ENCODE measurements around the gene EYA3. TPM values are rescaled to one million over a fixed set of nuclear protein-coding genes. Genes with fewer than 3 reads are reported as not detected.
A peak's percentile ranks its signal among the peaks of the same experiment; 100 is the strongest.

The EYA3 gene, protein sequence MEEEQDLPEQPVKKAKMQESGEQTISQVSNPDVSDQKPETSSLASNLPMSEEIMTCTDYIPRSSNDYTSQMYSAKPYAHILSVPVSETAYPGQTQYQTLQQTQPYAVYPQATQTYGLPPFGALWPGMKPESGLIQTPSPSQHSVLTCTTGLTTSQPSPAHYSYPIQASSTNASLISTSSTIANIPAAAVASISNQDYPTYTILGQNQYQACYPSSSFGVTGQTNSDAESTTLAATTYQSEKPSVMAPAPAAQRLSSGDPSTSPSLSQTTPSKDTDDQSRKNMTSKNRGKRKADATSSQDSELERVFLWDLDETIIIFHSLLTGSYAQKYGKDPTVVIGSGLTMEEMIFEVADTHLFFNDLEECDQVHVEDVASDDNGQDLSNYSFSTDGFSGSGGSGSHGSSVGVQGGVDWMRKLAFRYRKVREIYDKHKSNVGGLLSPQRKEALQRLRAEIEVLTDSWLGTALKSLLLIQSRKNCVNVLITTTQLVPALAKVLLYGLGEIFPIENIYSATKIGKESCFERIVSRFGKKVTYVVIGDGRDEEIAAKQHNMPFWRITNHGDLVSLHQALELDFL
- polyA plus RNA-seq (ENCODE audit: insufficient read length in 12 of 12), result 10 to 100 TPM in 11 of 12 donors, not detected in 1; 17.7 to 24.6 (median 20.6) TPM
- long read RNA-seq, donor 1, result 0 reads
- long read RNA-seq, donor 2, result 0 reads
- long read RNA-seq, donor 3, full-length matches to known transcripts, result 1 of 1 reads
- long read RNA-seq, donor 3, partial matches to known transcripts, result 0 of 1 reads
- long read RNA-seq, donor 3, other reads (novel, unspliced or antisense), result 0 of 1 reads
- long read RNA-seq, donor 4, result 0 reads
- long read RNA-seq, donor 5, full-length matches to known transcripts, result 2 of 2 reads
- long read RNA-seq, donor 5, partial matches to known transcripts, result 0 of 2 reads
- long read RNA-seq, donor 5, other reads (novel, unspliced or antisense), result 0 of 2 reads
- long read RNA-seq, donor 6, full-length matches to known transcripts, result 2 of 2 reads
- long read RNA-seq, donor 6, partial matches to known transcripts, result 0 of 2 reads
- long read RNA-seq, donor 6, other reads (novel, unspliced or antisense), result 0 of 2 reads
- long read RNA-seq, donor 7, result 0 reads
- long read RNA-seq, donor 8, full-length matches to known transcripts, result 2 of 2 reads
- long read RNA-seq, donor 8, partial matches to known transcripts, result 0 of 2 reads
- long read RNA-seq, donor 8, other reads (novel, unspliced or antisense), result 0 of 2 reads
- long read RNA-seq, donor 9, full-length matches to known transcripts, result 3 of 3 reads
- long read RNA-seq, donor 9, partial matches to known transcripts, result 0 of 3 reads
- long read RNA-seq, donor 9, other reads (novel, unspliced or antisense), result 0 of 3 reads
- long read RNA-seq, donor 10, full-length matches to known transcripts, result 1 of 1 reads
- long read RNA-seq, donor 10, partial matches to known transcripts, result 0 of 1 reads
- long read RNA-seq, donor 10, other reads (novel, unspliced or antisense), result 0 of 1 reads
- long read RNA-seq, donor 11, full-length matches to known transcripts, result 4 of 11 reads
- long read RNA-seq, donor 11, partial matches to known transcripts, result 7 of 11 reads
- long read RNA-seq, donor 11, other reads (novel, unspliced or antisense), result 0 of 11 reads

DNA sequence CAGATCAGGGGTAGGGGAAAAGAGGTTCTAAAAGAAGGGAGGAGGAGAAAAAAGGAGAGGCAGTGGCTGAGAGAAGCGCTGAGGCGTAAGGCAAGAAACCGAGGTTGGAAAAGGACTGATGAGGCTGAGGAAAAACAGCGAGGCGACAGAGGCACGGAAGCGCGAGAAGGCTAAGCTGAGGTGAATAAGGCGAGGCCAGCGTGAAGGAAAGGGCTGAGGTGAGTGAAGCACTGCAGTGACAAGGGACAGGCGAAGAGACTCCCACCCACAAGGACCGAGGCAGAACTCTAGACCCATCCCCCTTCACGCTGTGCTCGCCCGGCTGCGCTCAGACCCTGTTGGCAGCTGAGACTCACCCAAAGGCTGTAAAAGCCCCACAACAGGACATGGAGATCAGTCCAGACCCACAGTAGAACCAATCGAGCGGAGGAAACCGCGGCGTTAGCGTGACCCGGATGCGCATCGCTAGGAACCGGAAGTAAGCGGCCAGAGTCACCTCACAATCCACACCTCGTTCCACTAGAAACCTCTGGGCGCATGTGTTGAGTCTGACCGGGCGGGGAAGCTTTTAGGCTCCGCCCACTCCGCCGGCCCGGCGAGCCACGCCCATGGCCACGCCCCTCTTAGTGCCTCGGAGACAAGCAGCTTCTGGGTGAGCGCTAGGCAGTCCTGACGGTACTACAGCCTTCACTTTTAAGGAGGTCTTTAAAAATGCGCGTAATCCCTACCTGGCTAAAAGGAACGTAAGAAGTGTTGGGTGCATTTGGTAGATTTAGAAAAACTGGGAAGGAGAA is at the start of gene EYA3:
Gene EYA3, minus strand, starts transcription at position 443 of the 794 bp plus-strand sequence. CDS start 30,584 bp downstream, outside the sequence.
- DNase-seq, result peak; percentile 97

DNA sequence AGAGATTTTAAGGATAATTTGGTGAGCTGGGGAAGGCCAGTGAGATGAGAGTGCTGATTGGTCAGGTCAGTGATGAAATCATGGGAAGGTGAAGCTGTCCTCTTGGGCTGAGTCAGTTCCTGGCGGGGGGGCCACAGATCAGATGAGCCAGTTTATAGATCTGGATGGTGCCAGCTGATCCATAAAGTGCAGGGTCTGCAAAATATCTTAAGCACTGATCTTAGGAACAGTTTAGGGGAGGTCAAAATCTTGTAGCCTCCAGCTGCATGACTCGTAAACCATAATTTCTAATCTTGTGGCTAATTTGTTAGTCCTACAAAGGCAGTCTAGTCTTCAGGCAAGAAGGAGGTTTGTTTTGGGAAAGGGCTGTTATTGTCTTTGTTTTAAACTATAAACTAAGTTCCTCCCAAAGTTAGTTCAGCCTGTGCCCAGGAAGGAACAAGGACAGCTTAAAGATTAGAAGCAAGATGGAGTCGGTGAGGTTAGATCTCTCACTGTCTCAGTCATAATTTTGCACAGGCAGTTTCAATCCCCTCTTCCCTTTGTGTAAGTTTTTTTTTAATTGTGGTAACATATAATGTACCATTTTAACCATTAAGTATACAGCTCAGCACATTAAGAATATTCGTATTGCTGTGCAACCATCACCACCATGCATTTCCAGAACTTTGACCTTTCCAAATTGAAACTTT is 48.7 kb upstream of the EYA3 start:
- no peak for DNase-seq

DNA sequence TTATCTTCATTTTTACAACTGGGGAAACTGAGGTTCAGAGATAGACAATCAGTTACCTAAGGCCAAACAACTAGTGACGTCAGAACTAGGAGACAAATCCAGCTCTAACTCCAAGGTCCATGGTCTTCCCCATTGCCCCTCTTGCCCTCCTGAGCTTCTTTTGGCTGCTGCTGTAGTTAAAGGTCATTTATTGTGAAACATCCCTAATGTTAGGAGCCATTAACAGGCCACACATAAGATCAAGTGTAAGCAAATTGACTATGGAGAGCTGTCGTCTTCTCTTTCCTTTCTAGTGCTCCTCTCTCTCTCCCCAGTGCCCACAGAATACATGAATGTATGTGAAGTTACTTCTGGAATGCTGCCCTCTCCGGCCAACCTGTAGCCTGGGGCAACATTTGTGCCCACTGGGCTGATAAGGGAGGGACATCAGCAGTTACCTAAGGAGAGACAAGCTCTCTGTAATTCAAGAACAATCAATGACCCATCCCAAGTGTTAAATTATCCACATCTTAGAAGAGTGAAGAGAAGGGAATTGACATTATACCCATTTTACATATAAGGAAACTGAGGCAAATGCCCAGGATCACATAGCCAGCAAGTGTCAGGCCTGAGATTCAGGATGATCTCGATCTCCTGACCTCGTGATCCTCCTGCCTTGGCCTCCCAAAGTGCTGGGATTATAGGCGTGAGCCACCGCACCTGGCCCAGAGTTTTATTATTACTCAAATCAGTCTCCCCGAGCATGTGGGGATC is 47.9 kb upstream of the EYA3 start:
- DNase-seq, result no peak

DNA sequence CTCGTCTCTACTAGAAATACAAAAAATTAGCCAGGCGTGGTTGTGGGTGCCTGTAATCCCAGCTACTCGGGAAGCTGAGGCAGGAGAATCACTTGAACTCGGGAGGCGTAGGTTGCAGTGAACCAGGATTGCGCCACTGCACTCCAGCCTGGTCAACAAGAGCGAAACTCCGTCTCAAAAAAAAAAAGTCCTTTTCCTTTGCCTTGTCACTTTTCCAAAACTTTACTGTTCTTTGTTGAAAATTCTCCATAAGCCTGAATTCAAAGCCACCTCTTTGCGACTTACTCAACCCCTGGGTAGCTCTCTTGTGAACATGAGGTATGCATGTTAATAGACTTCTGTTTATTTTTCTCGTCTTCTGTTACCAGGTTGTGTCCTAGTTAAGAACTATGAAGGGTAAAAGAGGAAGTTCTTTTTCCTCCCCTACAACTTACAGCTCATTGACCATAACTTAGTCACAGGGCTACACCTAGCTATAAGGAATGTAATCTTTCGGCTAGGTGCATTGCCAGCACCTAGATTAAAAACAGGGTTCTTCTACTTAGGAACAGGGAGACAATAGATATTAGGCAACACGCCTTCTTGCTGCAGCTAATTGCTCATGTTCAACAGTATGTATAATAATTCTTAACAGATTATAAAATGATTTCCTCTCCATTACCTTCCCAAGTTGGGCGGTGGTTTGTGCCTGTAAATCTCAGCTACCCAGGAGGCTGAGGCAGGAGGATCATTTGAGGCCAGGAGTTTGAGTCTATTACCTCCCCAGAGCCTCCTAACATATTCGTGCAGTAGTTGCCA is 47.2 kb upstream of the EYA3 start:
- DNase-seq, result no peak

DNA sequence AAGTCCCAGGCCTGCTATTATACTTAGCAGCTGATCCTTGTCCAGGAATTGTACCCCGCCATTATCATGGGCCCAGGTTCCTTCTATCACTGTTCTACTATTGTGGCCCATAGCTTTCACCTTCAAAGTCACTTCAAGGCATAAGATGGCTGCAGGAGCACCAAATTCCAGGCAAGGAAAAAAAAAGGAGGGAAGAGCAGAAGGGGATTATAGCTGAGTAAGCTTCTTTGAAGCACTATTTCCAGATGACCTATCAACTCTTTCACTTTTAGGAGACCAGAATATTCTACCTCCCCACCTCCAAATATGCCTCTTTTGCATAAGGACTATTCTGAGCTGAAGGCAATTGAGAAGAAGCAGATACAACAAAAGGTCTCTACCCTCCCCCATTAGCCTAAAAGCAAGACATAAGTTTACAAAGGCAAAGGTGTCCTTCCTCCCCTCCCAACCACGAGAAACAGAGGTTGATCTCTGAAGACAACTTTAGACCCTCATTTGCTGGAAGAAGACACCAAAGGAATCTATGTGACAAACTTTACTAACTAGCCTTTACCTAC is 46.3 kb upstream of the EYA3 start:
- no peak for DNase-seq

DNA sequence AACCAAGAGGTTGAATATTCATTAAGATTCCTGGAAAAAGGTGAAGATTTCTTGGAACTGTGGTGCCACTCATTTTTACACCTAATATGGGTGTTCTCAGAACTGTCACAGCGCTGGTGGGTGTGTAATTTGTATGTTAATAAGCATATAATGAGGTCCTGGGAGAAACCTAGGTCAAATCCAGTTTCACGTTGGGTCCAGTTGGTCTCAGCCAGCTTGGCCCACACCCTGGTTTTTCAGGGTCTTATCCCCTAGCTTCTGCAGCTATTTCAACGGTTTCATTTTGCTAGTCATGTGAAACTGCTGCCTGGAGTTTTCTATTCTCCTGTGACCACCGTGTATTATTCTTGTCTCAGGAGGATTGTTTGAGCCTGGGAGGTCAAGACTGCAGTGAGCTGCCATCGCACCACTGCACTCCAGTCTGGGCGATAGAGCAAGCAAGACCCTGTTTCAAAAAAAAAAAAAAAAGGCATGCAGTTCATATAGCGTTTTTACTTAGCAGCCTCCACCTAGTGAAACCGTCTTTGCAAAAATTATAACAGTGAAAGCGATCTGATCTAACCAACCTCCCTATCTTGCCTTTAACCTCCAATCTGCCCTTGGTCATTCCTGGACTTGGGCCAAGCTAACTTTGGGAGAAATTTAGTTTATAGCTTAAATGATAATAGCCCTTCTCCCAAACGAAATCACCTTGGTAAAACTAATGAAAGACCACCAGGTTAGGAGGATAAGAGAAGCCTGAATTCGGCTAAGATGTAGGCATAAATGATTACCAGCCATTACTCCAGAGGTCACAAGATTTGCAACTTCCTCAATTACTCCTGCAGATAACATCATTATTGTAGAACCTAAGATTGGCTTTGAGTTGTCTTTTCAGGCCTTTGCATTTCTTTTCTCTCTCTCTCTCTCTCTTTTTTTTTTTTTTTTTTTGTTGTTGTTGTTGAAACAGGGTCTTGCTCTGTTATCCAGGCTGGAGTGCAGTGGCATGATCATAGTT is 44.1 kb upstream of the EYA3 start:
- DNase-seq, result no peak

DNA sequence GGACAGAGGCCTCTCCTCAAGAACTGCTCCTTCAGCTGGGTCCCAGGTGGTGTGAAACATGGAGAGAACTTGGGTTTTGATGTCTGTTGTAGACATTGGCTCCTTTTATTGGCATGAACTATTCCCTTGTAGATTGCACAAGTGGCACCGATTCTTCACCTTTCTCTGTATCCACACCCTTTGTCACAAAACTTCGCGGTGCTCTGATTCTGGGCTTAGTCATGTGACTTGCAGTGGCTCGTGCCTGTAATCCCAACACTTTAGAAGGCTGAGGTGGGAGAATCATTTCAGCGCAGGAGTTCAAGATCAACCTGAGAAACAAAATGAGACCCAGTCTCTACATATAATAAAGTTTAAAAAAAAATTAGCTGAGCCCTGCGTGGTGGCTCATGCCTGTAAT is 42.5 kb upstream of the EYA3 start:
- no peak for DNase-seq

DNA sequence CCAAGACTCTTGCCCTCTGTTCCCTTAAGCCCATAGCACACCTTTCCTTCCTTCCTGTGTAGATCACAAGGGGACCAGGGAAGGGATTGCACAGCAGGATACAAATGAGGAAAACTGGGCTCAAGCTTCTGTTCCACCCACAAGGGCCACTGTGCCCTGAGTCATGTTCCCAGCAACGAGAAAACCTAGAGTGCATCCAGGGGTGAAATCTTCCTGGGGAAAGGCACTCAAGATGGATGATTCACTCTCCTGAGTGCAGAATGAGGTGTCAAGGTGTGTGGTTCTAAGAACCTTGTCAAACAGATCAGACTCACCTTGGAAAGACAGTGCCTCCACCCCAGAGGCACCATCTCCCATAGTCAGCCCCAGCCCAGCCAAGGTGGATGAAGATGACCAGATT is 40.7 kb upstream of the EYA3 start:
- DNase-seq, result no peak

DNA sequence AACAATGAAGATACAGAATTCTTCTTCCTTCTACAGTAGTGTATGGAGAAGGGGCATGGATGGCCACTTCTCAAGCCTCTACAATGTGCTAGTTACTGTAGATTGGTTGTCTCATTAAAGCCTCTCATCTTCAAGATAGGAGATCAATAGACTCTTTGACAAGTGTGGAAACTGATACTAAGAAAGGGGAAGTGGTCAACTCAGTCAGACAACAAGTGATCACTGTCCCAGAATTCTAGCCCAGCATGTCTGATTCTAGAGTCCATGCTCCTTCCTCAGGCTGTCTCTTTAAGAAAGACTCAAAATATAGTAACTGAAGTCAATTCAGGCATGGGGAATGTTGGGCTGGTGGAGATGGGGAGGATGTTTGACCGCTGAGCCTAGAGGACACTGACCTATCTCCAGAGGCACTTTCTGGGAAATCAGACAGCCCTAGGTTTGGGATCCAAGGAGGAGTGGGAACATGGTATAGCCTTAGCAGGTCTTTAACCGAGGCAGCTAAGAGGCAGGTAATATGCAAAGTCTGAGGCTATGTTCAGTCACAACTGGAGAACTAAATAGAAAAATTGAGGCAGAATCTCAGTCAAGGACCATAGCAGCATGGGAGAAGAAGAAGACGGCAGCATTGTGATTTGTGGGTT is 39.3 kb upstream of the EYA3 start:
- no peak for DNase-seq

DNA sequence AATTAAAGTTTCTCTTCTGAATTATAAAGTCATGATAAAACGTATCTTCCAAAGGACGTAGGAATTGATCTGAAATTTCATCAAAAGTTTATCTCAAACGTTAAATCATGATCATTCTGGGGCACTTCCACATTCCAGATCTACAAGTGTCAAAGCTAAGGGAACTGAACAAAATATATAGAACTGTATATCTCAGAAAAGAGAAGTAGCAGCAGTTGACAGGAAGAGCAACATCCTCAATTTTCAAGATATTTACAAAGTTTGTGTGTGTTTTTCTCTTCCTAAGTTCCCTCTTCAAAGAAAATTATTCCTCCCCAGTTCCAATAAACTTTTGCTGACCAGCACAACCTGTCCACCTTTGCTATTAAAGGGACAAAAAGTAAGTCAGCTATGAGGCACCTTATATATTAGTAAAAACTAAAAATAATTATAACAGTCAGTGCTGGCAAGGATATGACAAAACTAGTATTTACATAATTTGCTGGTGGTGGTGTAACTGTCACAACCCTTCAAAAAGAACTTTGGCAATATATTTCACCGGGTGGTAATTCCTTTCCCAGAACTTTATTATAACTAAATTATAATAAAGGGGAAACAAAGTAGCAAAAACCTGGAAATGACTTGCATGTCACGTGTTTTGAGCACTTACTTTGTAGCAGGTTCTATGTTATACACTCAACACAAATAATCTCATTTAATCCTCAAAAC is 38.5 kb upstream of the EYA3 start:
- no peak for DNase-seq

DNA sequence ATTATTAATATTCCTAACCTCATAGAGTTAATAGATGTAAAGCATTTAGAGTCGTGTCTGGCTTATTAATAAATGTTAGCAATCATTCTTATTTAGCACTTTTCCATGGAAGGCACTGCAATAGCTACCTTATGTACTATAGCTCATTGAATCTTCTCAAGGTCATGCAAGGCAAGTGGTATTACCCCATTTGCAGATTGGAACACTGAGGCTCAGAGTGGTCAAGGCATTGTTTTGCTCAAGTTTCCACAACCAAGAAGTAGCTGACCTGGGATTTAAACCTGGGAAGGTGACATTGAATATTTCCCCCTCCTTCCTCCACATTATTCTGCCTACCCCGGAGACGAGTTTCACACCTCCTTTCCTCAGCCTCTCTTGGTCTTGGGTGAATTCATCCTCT is 37.8 kb upstream of the EYA3 start:
- no peak for DNase-seq

DNA sequence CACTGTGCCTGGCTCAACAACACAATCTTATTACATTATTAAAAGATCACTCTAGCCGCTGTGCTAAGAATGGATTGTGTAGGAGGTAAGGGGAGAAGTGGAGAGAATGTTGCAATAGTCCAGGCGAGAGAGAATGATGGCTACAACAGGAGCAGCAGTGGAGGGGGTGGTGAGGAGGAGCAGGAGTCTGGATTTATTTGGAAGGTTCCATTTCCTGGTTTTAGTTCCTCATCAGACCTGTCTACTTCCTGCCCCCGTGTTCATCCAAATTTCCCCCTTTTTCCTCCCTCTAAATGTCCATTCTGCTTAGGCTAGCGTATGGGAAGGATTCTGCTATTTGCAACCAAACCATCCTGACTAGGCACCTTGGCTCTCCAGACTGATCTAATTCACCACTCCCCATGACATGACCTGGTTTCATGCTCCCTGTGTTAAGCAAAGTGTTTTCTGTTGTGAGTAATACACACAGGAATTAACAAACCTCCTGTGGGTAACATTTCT is 35.1 kb upstream of the EYA3 start:
- DNase-seq, result no peak

DNA sequence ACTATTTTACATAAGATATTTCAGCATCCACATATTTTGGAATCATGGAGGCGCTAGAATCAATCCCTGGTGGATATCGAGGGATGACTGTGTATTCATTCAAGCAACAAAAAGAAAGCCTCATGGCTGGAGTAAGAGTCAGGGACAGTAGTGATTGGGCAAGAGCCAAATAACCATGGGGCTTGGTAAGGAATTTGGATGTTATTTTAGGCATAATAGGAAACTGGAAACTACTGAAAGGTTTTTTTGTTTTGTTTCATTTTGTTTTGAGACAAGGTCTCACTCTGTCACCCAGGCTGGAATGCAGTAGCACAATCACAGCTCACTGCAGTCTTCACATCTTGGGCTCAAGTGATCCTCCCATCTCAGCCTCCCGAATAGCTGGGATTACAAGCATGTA is 33.8 kb upstream of the EYA3 start:
- no peak for DNase-seq

DNA sequence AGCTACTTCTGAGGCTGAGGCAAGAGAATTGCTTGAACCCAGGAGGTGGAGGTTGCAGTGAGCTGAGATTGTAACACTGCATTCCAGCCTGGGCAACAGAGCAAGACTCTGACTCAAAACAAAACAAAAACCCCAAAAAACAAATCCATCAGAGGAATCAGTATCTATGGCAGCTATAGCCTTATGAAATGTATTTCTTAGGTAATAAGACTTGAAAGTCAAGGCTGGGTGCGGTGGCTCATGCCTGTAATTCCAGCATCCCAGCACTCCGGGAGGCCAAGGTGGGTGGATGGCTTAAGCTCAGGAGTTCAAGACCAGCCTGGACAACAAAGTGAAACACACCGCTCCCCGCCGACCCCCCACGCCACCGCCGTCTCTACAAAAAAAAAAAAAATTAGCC is 31.1 kb upstream of the EYA3 start:
- DNase-seq, result no peak

DNA sequence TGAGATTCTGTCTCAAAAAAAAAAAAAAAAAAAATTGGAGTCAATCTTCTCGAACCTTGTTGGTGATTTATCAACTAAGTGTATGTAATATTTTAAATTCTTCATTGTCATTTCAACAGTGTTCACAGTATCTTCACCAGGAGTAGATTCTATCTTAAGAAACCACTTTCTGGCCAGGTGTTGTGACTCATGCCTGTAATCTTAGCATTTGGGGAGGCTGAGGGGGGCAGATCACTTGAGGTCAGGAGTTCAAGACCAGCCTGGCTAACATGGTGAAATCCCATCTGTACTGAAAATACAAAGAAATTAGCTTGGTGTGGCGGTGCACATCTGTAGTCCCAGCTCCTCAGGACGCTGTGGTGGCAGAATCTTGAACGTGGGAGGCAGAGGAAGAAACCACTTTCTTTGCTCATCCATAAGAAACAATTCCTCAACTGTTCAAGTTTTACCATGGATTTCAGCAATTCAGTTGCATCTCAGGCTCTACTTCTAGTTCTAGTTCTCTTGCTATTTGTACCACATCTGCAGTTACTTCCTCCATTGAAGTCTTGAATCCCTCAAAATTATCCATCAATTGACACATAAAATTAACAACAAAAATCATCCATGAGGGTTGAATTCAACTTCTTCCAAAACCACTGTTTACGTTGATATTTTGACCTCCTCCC is 30.4 kb upstream of the EYA3 start:
- no peak for DNase-seq
